Measurements from ENCODE around the gene BAD. TPM values are rescaled to one million over a fixed set of nuclear protein-coding genes. Genes with fewer than 3 reads are reported as not detected.

BAD gene
- total RNA-seq, 1 donor from 2014 or later: 43.6 TPM

DNA sequence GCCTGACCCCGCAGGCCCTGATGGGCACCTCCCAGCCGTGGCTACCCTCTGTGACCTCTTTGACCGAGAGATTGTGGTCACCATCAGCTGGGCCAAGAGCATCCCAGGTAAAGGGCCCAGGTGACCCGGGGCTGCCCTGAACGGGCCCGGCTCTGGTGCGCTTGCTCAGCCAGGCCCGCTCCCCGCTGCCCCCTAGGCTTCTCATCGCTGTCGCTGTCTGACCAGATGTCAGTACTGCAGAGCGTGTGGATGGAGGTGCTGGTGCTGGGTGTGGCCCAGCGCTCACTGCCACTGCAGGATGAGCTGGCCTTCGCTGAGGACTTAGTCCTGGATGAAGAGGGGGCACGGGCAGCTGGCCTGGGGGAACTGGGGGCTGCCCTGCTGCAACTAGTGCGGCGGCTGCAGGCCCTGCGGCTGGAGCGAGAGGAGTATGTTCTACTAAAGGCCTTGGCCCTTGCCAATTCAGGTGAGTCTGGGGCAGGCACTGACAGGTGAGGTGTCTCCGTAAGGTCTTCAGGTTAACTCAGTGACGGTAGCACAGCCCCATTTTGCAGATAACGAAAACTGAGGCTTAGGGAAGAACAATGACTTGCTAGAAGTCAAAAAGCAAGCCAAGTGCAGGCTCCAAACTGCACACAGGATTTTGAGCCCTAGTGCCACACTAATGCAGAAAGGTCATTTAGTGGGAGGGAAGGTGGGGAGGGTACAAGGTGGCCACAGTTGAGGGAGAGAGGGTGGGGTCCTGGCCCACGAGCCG lies 30.5 kb upstream of the BAD start:
- H3K79me2 ChIP-seq (ENCODE audit: insufficient read depth, low read length): peaks cover 33% of the 10 kb centered on the region
- no peak overlapping the region for H3K4me2 ChIP-seq (ENCODE audit: low read length)
- no peaks in the 10 kb centered on the region for H3K27me3 ChIP-seq (ENCODE audit: insufficient read depth, low read length)
- peaks cover 12% of the 10 kb centered on the region for H3K4me1 Mint-ChIP-seq (ENCODE audit: low read depth, unreplicated experiment)
- no peak overlapping the region for H3K9ac ChIP-seq (ENCODE audit: low read length)
- no peaks in the 10 kb centered on the region for H3K36me3 ChIP-seq (ENCODE audit: insufficient read depth, low read length)
- no peaks in the 10 kb centered on the region for H3K9me3 Mint-ChIP-seq (ENCODE audit: unreplicated experiment)
- FAIRE-seq (no peak), DNase-seq (ENCODE audit: low read depth) (no peak)
- H3K9me3 ChIP-seq (ENCODE audit: insufficient read depth, low read depth, low read length): no peaks in the 10 kb centered on the region
- peaks cover 12% of the 10 kb centered on the region for H3K36me3 Mint-ChIP-seq (ENCODE audit: low read depth, unreplicated experiment)
- H2AFZ ChIP-seq (ENCODE audit: low read depth, low read length): no peak overlapping the region
- H4K20me1 ChIP-seq (ENCODE audit: insufficient read depth, low read length): no peaks in the 10 kb centered on the region
- H3K27ac ChIP-seq (ENCODE audit: low read depth, low read length): no peak overlapping the region
- H3K4me3 ChIP-seq (ENCODE audit: insufficient read depth, low read depth, low read length): no peak overlapping the region
- no peak for TF ChIP-seq EZH2 (IDR thresholded peaks at IDR 0.05; ENCODE audit: insufficient read depth, low read length)
- TF ChIP-seq, protein P1, sequence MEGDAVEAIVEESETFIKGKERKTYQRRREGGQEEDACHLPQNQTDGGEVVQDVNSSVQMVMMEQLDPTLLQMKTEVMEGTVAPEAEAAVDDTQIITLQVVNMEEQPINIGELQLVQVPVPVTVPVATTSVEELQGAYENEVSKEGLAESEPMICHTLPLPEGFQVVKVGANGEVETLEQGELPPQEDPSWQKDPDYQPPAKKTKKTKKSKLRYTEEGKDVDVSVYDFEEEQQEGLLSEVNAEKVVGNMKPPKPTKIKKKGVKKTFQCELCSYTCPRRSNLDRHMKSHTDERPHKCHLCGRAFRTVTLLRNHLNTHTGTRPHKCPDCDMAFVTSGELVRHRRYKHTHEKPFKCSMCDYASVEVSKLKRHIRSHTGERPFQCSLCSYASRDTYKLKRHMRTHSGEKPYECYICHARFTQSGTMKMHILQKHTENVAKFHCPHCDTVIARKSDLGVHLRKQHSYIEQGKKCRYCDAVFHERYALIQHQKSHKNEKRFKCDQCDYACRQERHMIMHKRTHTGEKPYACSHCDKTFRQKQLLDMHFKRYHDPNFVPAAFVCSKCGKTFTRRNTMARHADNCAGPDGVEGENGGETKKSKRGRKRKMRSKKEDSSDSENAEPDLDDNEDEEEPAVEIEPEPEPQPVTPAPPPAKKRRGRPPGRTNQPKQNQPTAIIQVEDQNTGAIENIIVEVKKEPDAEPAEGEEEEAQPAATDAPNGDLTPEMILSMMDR (IDR thresholded peaks at IDR 0.05; ENCODE audit: insufficient read depth, low read depth, low read length): no peak
- no peak overlapping the region for H3K27ac Mint-ChIP-seq (ENCODE audit: unreplicated experiment)
- H3K4me1 ChIP-seq (ENCODE audit: insufficient read depth, low read length): peaks cover 4% of the 10 kb centered on the region
- no peaks in the 10 kb centered on the region for H3K27me3 Mint-ChIP-seq (ENCODE audit: low read depth, unreplicated experiment)
- no peak overlapping the region for H3K4me3 Mint-ChIP-seq (ENCODE audit: unreplicated experiment)

DNA sequence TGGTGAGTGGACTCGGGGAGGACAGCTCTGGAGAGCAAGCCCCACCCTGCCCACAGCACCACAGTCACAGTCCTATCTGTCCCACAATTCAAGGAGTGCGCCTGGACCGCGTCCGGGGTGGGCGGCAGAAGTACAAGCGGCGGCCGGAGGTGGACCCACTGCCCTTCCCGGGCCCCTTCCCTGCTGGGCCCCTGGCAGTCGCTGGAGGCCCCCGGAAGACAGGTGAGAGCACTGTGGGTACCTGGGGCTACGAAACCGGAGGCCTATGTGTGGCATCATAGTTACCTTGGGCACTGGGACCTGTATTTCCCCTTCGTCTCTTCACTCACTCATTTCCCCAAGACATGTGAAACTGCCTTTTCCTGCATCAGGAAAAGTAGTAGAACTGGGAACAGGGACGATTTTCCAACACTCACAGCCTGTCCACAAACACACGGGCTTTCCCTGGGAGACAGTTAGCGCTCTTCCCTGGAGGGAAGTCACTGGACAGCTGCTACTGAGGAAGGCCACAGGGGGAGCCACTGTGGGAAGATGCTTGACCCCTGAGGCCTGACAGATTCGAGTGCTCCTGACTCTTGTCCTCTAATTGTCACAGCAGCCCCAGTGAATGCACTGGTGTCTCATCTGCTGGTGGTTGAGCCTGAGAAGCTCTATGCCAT lies 29.8 kb upstream of the BAD start:
- no peak for TF ChIP-seq EZH2 (IDR thresholded peaks at IDR 0.05; ENCODE audit: insufficient read depth, low read length)
- TF ChIP-seq, protein P1 (IDR thresholded peaks at IDR 0.05; ENCODE audit: insufficient read depth, low read depth, low read length): no peak
- Histone ChIP-seq H3K9me3 (ENCODE audit: insufficient read depth, low read depth, low read length) (no peaks in the 10 kb centered on the region), H2AFZ (ENCODE audit: low read depth, low read length) (no peak overlapping the region), H3K4me3 (ENCODE audit: insufficient read depth, low read depth, low read length) (no peak overlapping the region), H3K9ac (ENCODE audit: low read length) (no peak overlapping the region), H3K27ac (ENCODE audit: low read depth, low read length) (no peak overlapping the region), H3K4me1 (ENCODE audit: insufficient read depth, low read length) (peaks cover 4% of the 10 kb centered on the region), H3K79me2 (ENCODE audit: insufficient read depth, low read length) (peaks cover 29% of the 10 kb centered on the region), H3K4me2 (ENCODE audit: low read length) (no peak overlapping the region), H3K36me3 (ENCODE audit: insufficient read depth, low read length) (no peaks in the 10 kb centered on the region), H3K27me3 (ENCODE audit: insufficient read depth, low read length) (no peaks in the 10 kb centered on the region), H4K20me1 (ENCODE audit: insufficient read depth, low read length) (no peaks in the 10 kb centered on the region)
- Mint-ChIP-seq H3K27ac (ENCODE audit: unreplicated experiment) (no peak overlapping the region), H3K4me3 (ENCODE audit: unreplicated experiment) (no peak overlapping the region), H3K9me3 (ENCODE audit: unreplicated experiment) (no peaks in the 10 kb centered on the region), H3K36me3 (ENCODE audit: low read depth, unreplicated experiment) (peaks cover 11% of the 10 kb centered on the region), H3K27me3 (ENCODE audit: low read depth, unreplicated experiment) (no peaks in the 10 kb centered on the region), H3K4me1 (ENCODE audit: low read depth, unreplicated experiment) (peaks cover 12% of the 10 kb centered on the region)
- FAIRE-seq (no peak), DNase-seq (ENCODE audit: low read depth) (no peak)

Data from astrocyte (in vitro differentiated cells and primary cell).